H1 (cell line): ENCODE measurements around the gene SHMT2. TPM values are rescaled to one million over a fixed set of nuclear protein-coding genes. Genes with fewer than 3 reads are reported as not detected.

ENCODE experiments used
- CTCF ChIA-PET: fragments of 300-600 bp; sonication (Branson Sonifier 250); formaldehyde crosslinking; loops from one replicate; lab custom pipeline; 2021; ENCODE audit not compliant: partially characterized antibody; lab: Charles Lee
- POLR2A ChIA-PET: fragments of 300-600 bp; sonication (Branson Sonifier 250); formaldehyde crosslinking; loops from one replicate; lab custom pipeline; 2021; ENCODE audit warnings: inconsistent platforms; ENCODE audit not compliant: partially characterized antibody; lab: Charles Lee
- DNase-seq, 2 experiments: peaks; one replicate each; pipeline versions ENCODE4 v3.0.0 to v3.0.0-alpha.2; 2010 to 2022; ENCODE audit warnings: low spot score in 2 of 2, low read depth in 1 of 2, mixed read lengths in 1 of 2
- FAIRE-seq: peaks from 2 replicates; lab custom pipeline; 2011; peaks lifted over from hg19 to GRCh38; lab: Jason Lieb, UNC
- H2AFZ ChIP-seq: 2 replicates; pipeline ENCODE4 v1.8.1; 2012; ENCODE audit warnings: low read length, inconsistent platforms
- H2AK5ac ChIP-seq: 2 replicates; pipeline ENCODE4 v1.6.1; 2013; ENCODE audit warnings: low read depth, low read length
- H2BK120ac ChIP-seq: replicated peaks from 2 replicates; pipeline ENCODE3; 2013; ENCODE audit warnings: low read depth, low read length, inconsistent platforms
- H2BK12ac ChIP-seq: 2 replicates; pipeline ENCODE4 v1.6.1; 2013; ENCODE audit warnings: low read depth, low read length
- H2BK15ac ChIP-seq: 2 replicates; pipeline ENCODE4 v1.6.1; 2013; ENCODE audit warnings: low read length
- H2BK20ac ChIP-seq: 2 replicates; pipeline ENCODE4 v1.6.1; 2013; ENCODE audit warnings: low read length
- H2BK5ac ChIP-seq: 2 replicates; pipeline ENCODE4 v1.6.1; 2013; ENCODE audit warnings: low read depth, low read length
- H3K14ac ChIP-seq: 2 replicates; pipeline ENCODE4 v1.6.1; 2013; ENCODE audit warnings: inconsistent platforms; ENCODE audit not compliant: insufficient read length
- H3K18ac ChIP-seq: 2 replicates; pipeline ENCODE4 v1.6.1; 2013; ENCODE audit warnings: low read length; ENCODE audit errors: extremely low read depth
- H3K23ac ChIP-seq: 2 replicates; pipeline ENCODE4 v1.6.1; 2013; ENCODE audit warnings: inconsistent platforms; ENCODE audit not compliant: insufficient read length
- H3K23me2 ChIP-seq: 2 replicates; pipeline ENCODE4 v1.6.1; 2013; ENCODE audit warnings: low read depth, low read length
- H3K27ac ChIP-seq: 2 replicates; pipeline ENCODE4 v1.6.1; 2011; ENCODE audit warnings: low read depth, low read length, inconsistent platforms
- H3K27me3 ChIP-seq, 4 experiments: replicated peaks in 1 of 4; 1 replicate in 1 of 4; 2 replicates in 3 of 4; pipeline versions ENCODE4 v1.6.1 to v1.8.1; 2011 to 2013; ENCODE audit warnings: low read length in 3 of 4, mild to moderate bottlenecking in 3 of 4, inconsistent platforms in 2 of 4, mixed read lengths in 2 of 4, moderate library complexity in 1 of 4; ENCODE audit not compliant: control insufficient read depth in 3 of 4, insufficient read depth in 3 of 4; ENCODE audit errors: extremely low read depth in 1 of 4
- H3K36me3 ChIP-seq, 4 experiments: 2 replicates each; pipeline versions ENCODE4 v1.6.1 to v1.8.1; 2011 to 2013; ENCODE audit warnings: mild to moderate bottlenecking in 4 of 4, low read length in 3 of 4, moderate library complexity in 2 of 4, control low read depth in 1 of 4, inconsistent platforms in 1 of 4; ENCODE audit not compliant: insufficient read depth in 4 of 4, control insufficient read depth in 2 of 4
- H3K4ac ChIP-seq: replicated peaks from 2 replicates; pipeline ENCODE3; 2013; ENCODE audit warnings: low read length, low read depth, mixed read lengths, inconsistent platforms; ENCODE audit not compliant: insufficient read length
- H3K4me1 ChIP-seq, 4 experiments: replicated peaks in 1 of 4; 1 replicate in 1 of 4; 2 replicates in 3 of 4; pipeline versions ENCODE4 v1.6.1 to v1.8.1; 2011 to 2013; ENCODE audit warnings: low read length in 3 of 4, inconsistent platforms in 2 of 4, mixed read lengths in 1 of 4; ENCODE audit not compliant: insufficient read depth in 4 of 4, control insufficient read depth in 3 of 4
- H3K4me2 ChIP-seq, 2 experiments: 2 replicates each; pipeline versions ENCODE4 v1.6.1 to v1.8.1; 2011 to 2013; ENCODE audit warnings: low read depth in 2 of 2, low read length in 2 of 2, control low read depth in 1 of 2, inconsistent platforms in 1 of 2, mild to moderate bottlenecking in 1 of 2; ENCODE audit not compliant: insufficient read depth in 1 of 2
- H3K4me3 ChIP-seq, 4 experiments: fragments of 200-600, 300-600 bp in 1 of 4; sonication (generic), shearing (Covaris generic), sonication (Bioruptor Twin) in 1 of 4; 2 replicates each; pipeline versions ENCODE4 v1.5.1 to v1.8.1; 2011 to 2016; ENCODE audit warnings: low read length in 4 of 4, low read depth in 3 of 4, control low read depth in 2 of 4, inconsistent platforms in 2 of 4, mild to moderate bottlenecking in 2 of 4, mixed read lengths in 1 of 4, moderate library complexity in 1 of 4; ENCODE audit not compliant: insufficient read depth in 2 of 4; ENCODE audit errors: extremely low read depth in 1 of 4
- H3K56ac ChIP-seq: replicated peaks from 2 replicates; pipeline ENCODE3; 2013; ENCODE audit warnings: low read depth, mild to moderate bottlenecking, mixed read lengths, low read length, inconsistent platforms; ENCODE audit not compliant: insufficient read length
- H3K79me1 ChIP-seq: 2 replicates; pipeline ENCODE4 v1.6.1; 2013; ENCODE audit warnings: low read depth, low read length, control low read depth
- H3K79me2 ChIP-seq, 2 experiments: 2 replicates each; pipeline versions ENCODE4 v1.6.1 to v1.8.1; 2012 to 2013; ENCODE audit warnings: low read length in 2 of 2, mild to moderate bottlenecking in 2 of 2, inconsistent platforms in 1 of 2; ENCODE audit not compliant: insufficient read depth in 2 of 2, control insufficient read depth in 1 of 2
- H3K9ac ChIP-seq, 4 experiments: replicated peaks in 1 of 4; 1 replicate in 1 of 4; 2 replicates in 3 of 4; pipeline versions ENCODE4 v1.6.1 to v1.8.1; 2011 to 2013; ENCODE audit warnings: low read depth in 3 of 4, low read length in 3 of 4, control low read depth in 2 of 4, mild to moderate bottlenecking in 2 of 4, moderate library complexity in 2 of 4, inconsistent platforms in 1 of 4; ENCODE audit errors: extremely low read depth in 1 of 4
- H3K9me3 ChIP-seq, 2 experiments: 2 replicates each; pipeline versions ENCODE4 v1.6.1 to v1.8.1; 2012 to 2013; ENCODE audit warnings: mild to moderate bottlenecking in 2 of 2, moderate library complexity in 2 of 2, control low read depth in 1 of 2, inconsistent platforms in 1 of 2, low read depth in 1 of 2, low read length in 1 of 2, mixed read lengths in 1 of 2; ENCODE audit not compliant: insufficient read depth in 2 of 2
- H4K20me1 ChIP-seq, 2 experiments: replicated peaks in 1 of 2; 2 replicates each; pipeline versions ENCODE3 to v1.8.1; 2011 to 2013; ENCODE audit warnings: inconsistent platforms in 2 of 2, low read length in 2 of 2, mild to moderate bottlenecking in 1 of 2; ENCODE audit not compliant: insufficient read depth in 2 of 2, control insufficient read depth in 1 of 2
- H4K5ac ChIP-seq: 2 replicates; pipeline ENCODE4 v1.6.1; 2013; ENCODE audit warnings: low read length, low read depth, mixed read lengths, inconsistent platforms; ENCODE audit not compliant: insufficient read length
- H4K8ac ChIP-seq: 2 replicates; pipeline ENCODE4 v1.8.0; 2013; ENCODE audit warnings: mild to moderate bottlenecking, moderate library complexity, low read length, inconsistent platforms; ENCODE audit not compliant: insufficient read depth; ENCODE audit errors: extremely low read depth
- H4K91ac ChIP-seq: replicated peaks from 2 replicates; pipeline ENCODE3; 2013; ENCODE audit warnings: low read length, mixed read lengths, inconsistent platforms; ENCODE audit not compliant: insufficient read length
- CHD7 ChIP-seq: fragments of 300-600 bp; sonication (generic); IDR thresholded peaks from 2 replicates; pipeline ENCODE4 v1.7.1; 2012; ENCODE audit warnings: low read length, moderate library complexity, mild to moderate bottlenecking, inconsistent platforms; ENCODE audit not compliant: insufficient replicate concordance
- polyA plus RNA-seq, 7 experiments: library from polyadenylated mRNA; depleted of rRNA in 3 of 7; stranded (reverse) in 5 of 7; unstranded in 2 of 7; fragments of >200 nt in 5 of 7; fragments of 200-250 nt in 2 of 7; gene quantifications; 1 replicate in 5 of 7; 2 replicates in 1 of 7; 4 replicates in 1 of 7; pipeline versions ENCODE4 v1.2.1 to v1.2.3, GENCODE V29; 2011 to 2013; ENCODE audit warnings: missing spikeins in 2 of 7, mixed read lengths in 2 of 7
- total RNA-seq: library from RNA; stranded (reverse); fragmentation: NEBNext Ultra II Directional; extraction: Animal tissue kit (Norgen Biotek cat#: 25700); gene quantifications from 2 replicates; pipeline ENCODE4 v1.2.1, GENCODE V29; 2021

The SHMT2 gene
- total and polyA plus RNA-seq, 2 of the 8 experiments (the other 6 are each of a cell fraction or from before 2014, with no cell fraction given): 274 to 520 TPM

GRCh38 chr12:57273516-57273915 lies 44.0 kb downstream of the SHMT2 start:
- Histone ChIP-seq H2BK5ac (no peak overlapping the region), H3K27me3 (no peaks in the 10 kb centered on the region), H2BK120ac (no peak overlapping the region), H3K4ac (no peak overlapping the region), H3K27ac (no peak overlapping the region), H4K91ac (no peak overlapping the region), H2AK5ac (no peak overlapping the region), H4K5ac (no peak overlapping the region), H3K56ac (no peak overlapping the region), H3K18ac (no peak overlapping the region), H3K36me3 (peaks cover 0 to 11% (median 3%) of the 10 kb centered on the region in 4 experiments; a peak in 5 of 8 replicates), H2BK15ac (no peak overlapping the region), H3K79me2 (no peaks in the 10 kb centered on the region), H3K4me3 (no peak overlapping the region), H3K79me1 (no peaks in the 10 kb centered on the region), H3K9me3 (no peaks in the 10 kb centered on the region), H3K9ac (no peak overlapping the region), H4K20me1 (peaks cover 0 to 2% of the 10 kb centered on the region in 2 experiments), H3K23me2 (no peaks in the 10 kb centered on the region), H4K8ac (no peak overlapping the region), H2BK12ac (no peak overlapping the region), H2AFZ (no peak overlapping the region), H3K14ac (no peak overlapping the region), H2BK20ac (no peak overlapping the region), H3K4me2 (no peak overlapping the region), H3K4me1 (no peaks in the 10 kb centered on the region), H3K23ac (no peak overlapping the region)
- CTCF ChIA-PET: interaction anchor here (0.6 to 6.0 kb wide), 9 partner anchors 9 to 183 kb away, joined by 3 to 35 read pairs (median 8); partner anchors contain the start of genes INHBE and STAC3
- no peak for FAIRE-seq
- POLR2A ChIA-PET: interaction anchor here (1.0 to 2.5 kb wide), 2 partner anchors 10 to 26 kb away, joined by 3 to 6 read pairs; no protein-coding TSS in a partner anchor
- DNase-seq: no peak
- TF ChIP-seq CHD7: no peak
